Anterior cingulate cortex (tissue), 58 donors: ENCODE results near the gene BMF.
"Not testable (repeated sequence)": the region's sequence is repeated elsewhere in the genome, so short reads cannot be mapped to it uniquely, and the experiment has no call there.

Experiments
- DNase-seq, 58 donors: peaks; one replicate each; lab custom pipeline; 2025; lab: John Stamatoyannopoulos, UW

BMF gene, protein sequence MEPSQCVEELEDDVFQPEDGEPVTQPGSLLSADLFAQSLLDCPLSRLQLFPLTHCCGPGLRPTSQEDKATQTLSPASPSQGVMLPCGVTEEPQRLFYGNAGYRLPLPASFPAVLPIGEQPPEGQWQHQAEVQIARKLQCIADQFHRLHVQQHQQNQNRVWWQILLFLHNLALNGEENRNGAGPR

GRCh38 chr15:40108855-40109735 is at the start of gene BMF:
Gene BMF (minus strand): TSS chr15:40108879. CDS start chr15:40106086, 2,793 bp downstream.
- DNase-seq, result peak; percentile 27 to 100 (median 92)

GRCh38 chr15:40157778-40158447 is 49.2 kb upstream of the BMF start:
- DNase-seq, result no peak

- no peak for DNase-seq
Observed at GRCh38 chr15:40155270-40155910, 46.7 kb upstream of the BMF start.

GRCh38 chr15:40154821-40155220 is 46.1 kb upstream of the BMF start:
- not testable (repeated sequence) for DNase-seq

- DNase-seq, result no peak
Observed at GRCh38 chr15:40151991-40152390, 43.3 kb upstream of the BMF start.

DNA sequence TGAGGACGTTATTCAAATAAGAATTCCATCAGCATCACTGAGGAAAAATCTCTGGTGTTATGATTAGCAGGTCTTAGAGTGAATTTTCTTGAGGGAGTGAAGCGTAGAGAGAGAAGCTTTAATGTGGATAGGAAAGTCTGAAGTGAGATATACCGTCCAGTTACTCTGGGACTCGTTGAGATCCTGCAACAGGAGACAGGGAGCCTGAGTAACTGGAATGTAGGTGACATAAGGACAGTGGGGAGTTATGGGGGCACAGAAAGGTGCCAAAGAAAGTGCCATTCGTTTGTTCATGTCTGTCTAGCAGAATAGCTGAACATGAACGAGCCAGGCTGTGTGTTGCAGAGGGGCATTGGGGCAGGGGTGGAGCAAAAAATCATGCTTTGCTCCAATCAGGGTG is 42.8 kb upstream of the BMF start:
- no peak for DNase-seq

DNA sequence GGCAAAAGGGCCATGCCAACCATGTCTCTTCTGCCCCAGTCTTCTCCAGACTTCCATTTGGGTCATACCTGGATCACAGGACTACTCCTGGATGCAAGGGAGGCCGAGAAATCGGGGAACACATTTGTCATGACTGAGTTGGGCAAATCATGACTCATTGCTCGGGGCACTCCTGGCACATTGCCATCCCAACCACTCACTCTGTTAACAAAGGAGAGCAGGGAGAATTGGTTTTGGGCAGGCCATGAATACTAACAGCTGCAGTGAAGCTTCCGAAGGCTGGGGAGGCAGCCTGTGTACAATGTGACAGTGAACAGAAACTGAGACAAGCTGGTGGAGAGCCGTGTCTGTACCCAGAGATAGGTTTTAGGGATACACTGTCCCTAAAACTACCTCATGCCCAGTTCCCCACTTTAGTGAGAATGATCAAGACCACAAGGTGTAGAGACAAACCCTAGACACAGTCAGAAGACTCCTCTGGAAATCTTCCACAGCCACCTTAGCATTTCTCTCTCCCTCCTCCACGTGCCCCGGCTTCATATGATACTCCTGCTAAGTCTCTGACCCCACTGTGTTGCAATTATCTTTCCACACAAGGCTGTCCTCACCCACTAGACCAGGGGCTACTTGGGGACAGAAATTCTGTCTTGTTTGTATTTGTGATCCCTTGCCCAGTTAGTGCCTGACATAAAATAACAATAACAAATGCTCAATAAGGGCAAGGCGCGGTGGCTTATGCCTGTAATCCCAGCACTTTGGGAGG is 41.7 kb upstream of the BMF start:
- DNase-seq, result peak in 14 of 58 donors; percentile 1 to 48 (median 6)

- no peak for DNase-seq
Observed at GRCh38 chr15:40149339-40149738, 40.7 kb upstream of the BMF start.

DNA sequence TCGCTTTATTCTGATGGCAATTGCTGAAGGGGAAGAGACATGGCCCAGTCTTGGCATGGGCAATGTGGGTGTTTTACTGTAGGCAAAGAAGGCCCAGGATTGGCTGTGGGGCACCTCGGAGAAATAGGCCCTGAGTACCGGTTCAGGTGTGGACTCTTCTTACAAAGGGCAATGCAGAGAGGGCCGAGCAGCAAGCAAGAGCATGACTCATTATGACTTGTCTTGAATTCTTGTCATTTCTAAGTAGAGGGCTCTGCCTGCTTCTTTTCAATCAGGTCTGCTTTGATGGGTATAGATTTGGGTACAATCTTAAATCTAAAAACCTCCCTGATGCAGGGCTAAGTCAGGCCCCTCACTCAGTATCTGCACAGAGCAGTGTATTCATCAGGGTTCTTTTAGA is 37.4 kb upstream of the BMF start:
- DNase-seq, result no peak

GRCh38 chr15:40142428-40142827 is 33.7 kb upstream of the BMF start:
- DNase-seq, result no peak

- DNase-seq, result not testable (repeated sequence)
Observed at GRCh38 chr15:40138201-40138570, 29.5 kb upstream of the BMF start.

DNA sequence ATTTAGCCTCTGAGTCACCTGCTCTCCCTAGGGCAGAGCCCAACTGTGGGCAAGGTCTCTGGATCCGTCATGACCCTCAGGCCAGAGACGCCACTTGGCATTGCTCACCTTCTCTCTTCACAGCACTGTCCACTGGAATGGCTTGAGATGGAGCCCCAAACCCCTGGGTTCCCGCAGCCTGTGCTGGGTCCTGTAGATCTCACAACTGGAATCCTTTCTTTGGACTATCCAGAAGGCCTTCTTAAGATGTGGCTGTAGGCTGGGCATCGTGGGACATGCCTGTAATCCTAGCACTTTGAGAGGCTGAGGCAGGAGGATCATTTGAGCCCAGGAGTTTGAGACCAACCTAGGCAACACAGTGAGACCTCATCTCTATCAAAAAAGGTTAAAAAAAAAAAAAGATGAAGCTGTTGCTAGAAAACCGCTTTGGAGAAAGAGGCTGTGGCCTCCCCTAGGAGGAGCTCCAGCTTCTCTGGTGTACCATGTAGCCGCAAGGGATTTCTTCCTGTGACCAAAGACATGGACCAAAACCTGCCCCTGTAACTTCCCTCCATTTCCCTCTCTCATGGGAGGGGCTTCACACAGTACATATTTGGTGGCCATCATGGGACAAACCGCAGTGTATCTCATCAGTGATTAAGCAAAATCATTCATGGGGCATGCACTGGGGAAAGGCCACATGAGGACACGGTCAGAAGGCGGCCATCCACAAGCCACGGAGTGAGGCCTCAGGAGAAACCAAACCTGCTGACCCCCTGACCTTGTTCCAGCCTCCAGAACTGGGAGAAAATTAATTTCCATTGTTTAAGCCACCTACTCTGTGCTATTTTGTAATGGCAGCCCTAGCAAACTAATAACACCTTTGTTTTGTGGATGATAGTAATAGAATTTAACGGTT is 28.9 kb upstream of the BMF start:
- DNase-seq, result no peak

GRCh38 chr15:40136470-40137302 is 28.0 kb upstream of the BMF start:
- no peak for DNase-seq

- not testable (repeated sequence) for DNase-seq
Observed at GRCh38 chr15:40135846-40136450, 27.3 kb upstream of the BMF start.

- DNase-seq, result no peak
Observed at GRCh38 chr15:40134885-40135284, 26.2 kb upstream of the BMF start.

DNA sequence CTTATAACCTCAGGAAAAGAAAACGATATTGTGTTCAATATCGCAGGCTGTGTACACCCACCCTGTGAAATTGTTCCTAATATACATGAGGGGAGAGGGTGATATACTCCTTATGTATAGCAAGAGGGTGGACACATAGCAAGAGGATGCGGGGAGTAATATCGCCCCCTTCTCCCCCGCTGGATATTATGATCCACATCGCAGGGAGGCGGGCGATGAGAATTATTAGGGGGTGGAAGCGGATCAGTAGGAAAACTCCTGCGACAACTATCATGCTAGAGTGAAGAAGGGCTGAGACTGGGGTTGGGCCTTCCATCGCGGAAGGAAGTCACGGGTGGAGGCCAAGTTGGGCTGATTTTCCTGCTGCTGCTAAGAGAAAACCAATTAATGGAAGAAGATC is 24.9 kb upstream of the BMF start:
- no peak for DNase-seq

- no peak for DNase-seq
Observed at GRCh38 chr15:40130799-40131502, 22.3 kb upstream of the BMF start.
